ENCODE results near the gene CFAP221.

- TF ChIP-seq CTCF (IDR thresholded peaks at IDR 0.05) (no peak), POLR2A (IDR thresholded peaks at IDR 0.05) (no peak)
Observed at GRCh38 chr2:119629323-119629825, 85.1 kb downstream of the CFAP221 start.
